C4-2B (cell line): ENCODE results near the gene NAT10.

Experiments used
- CTCF ChIP-seq: fragments of 450-650 bp; conservative IDR thresholded peaks from 2 replicates; pipeline ENCODE4 v1.5.1; 2017; ENCODE audit warnings: mild to moderate bottlenecking
- ZFX ChIP-seq: fragments of 450-650 bp; IDR thresholded peaks from 2 replicates; pipeline ENCODE4 v1.6.1; 2017

- TF ChIP-seq CTCF, result no peak
- TF ChIP-seq ZFX, result no peak
These were observed 44.4 kb downstream of the NAT10 start for GRCh38 chr11:34149786-34150185.
